Thyroid gland (tissue), 4 donors: ENCODE data around the gene DHRS11.

Experiments used
- POLR2A ChIP-seq, 2 donors: fragments of 450-650 bp; IDR thresholded peaks; one replicate each; pipeline ENCODE4 v1.6.1; 2017; ENCODE audit warnings: antibody characterized with exemption in 2 of 2, mild to moderate bottlenecking in 2 of 2, moderate library complexity in 1 of 2
- TF ChIP-seq, protein P1 (sequence below), 6 experiments: fragments of 200-600 bp in 3 of 6; fragments of 450-650 bp in 3 of 6; sonication (generic) in 3 of 6; IDR thresholded peaks; one replicate each; pipeline ENCODE4 v1.5.1; 2016 to 2019; ENCODE audit warnings: antibody characterized with exemption in 6 of 6, mild to moderate bottlenecking in 2 of 6, inconsistent platforms in 1 of 6, moderate library complexity in 1 of 6

DNA sequence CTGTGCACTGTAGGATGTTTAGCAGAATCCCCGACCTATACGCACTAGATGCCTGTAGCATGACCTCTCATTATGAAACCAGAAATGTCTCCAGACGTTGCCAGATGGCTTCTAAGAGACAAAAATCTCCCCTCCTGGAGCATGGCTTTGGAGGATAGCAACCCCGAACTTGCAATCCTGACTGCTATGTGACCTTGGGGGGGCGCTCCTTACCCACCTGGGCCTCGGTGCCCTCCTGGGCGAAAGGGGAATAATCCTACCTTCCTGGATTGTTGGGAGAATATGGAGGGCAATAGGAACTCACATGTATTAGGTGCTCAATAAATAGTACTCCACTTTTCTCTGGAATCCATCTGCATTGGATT lies 17.8 kb downstream of the DHRS11 start:
- TF ChIP-seq, protein P1, sequence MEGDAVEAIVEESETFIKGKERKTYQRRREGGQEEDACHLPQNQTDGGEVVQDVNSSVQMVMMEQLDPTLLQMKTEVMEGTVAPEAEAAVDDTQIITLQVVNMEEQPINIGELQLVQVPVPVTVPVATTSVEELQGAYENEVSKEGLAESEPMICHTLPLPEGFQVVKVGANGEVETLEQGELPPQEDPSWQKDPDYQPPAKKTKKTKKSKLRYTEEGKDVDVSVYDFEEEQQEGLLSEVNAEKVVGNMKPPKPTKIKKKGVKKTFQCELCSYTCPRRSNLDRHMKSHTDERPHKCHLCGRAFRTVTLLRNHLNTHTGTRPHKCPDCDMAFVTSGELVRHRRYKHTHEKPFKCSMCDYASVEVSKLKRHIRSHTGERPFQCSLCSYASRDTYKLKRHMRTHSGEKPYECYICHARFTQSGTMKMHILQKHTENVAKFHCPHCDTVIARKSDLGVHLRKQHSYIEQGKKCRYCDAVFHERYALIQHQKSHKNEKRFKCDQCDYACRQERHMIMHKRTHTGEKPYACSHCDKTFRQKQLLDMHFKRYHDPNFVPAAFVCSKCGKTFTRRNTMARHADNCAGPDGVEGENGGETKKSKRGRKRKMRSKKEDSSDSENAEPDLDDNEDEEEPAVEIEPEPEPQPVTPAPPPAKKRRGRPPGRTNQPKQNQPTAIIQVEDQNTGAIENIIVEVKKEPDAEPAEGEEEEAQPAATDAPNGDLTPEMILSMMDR (IDR thresholded peaks at IDR 0.05): no peak
- no peak for TF ChIP-seq POLR2A (IDR thresholded peaks at IDR 0.05)
